ENCODE results near the gene MRPS23. TPM values are rescaled to one million over a fixed set of nuclear protein-coding genes. Genes with fewer than 3 reads are reported as not detected.

MRPS23 gene
- total and polyA plus RNA-seq, 2 of the 13 experiments (the other 11 are each of a cell fraction or from before 2014, with no cell fraction given) = 63.2 to 181 TPM

DNA sequence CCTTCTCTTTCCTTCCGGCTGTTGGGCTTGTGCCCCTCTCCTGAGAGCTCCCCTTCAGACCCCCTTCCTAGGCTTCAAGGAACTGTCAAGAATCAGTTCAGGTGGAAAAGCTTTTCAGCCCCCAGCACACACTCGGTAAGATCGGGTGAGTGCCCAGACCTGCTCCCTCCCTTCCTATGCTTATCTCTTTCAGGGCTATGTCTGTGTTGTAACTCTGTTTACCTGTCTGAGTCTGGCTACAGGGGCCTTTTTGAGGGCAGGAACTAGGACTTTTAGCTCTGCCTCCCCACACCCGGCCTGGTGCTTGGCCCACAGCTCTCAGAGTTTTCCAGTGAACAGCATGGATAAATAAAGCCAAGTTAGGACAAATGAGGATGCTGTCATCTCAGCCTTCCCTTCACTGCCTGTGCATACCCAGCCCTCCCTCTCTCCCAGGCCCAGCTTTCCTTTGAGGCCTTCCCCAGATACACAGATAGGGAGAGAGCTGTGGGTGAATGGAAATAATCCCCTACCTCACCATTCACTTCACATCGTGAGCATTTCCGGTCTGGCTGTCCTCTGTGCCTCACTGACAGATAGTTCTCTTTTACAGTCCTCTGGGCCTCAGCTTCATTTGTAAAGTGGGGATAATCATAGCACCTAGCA, 5.7 kb upstream of the MRPS23 start (continued):
- TF ChIP-seq ZZZ3 (CRISPR knock-in tag; IDR thresholded peaks at IDR 0.05; ENCODE audit: borderline replicate concordance) (peak; percentile 53; the same call in 1 of the 2 replicates), BRCA1 (CRISPR knock-in tag; IDR thresholded peaks at IDR 0.05) (no peak), SSRP1 (CRISPR knock-in tag; IDR thresholded peaks at IDR 0.05) (peak; percentile 75; the same call in 1 of the 2 replicates), DPF2 (CRISPR knock-in tag; IDR thresholded peaks at IDR 0.05; ENCODE audit: borderline replicate concordance, low read depth) (peak; percentile 86), NONO (IDR thresholded peaks at IDR 0.05) (no peak), NONO (CRISPR knock-in tag; conservative IDR thresholded peaks at IDR 0.05) (no peak), ARHGAP35 (CRISPR knock-in tag; IDR thresholded peaks at IDR 0.05; ENCODE audit: borderline replicate concordance) (no peak; the same call in 1 of the 2 replicates), ZNF839 (CRISPR knock-in tag; IDR thresholded peaks at IDR 0.05; ENCODE audit: borderline replicate concordance) (no peak), ZMAT3 (CRISPR knock-in tag; conservative IDR thresholded peaks at IDR 0.05) (0 out of 2 replicates have a peak, but pooled peaks have one; percentile 33), STAT5B (CRISPR knock-in tag; IDR thresholded peaks at IDR 0.05) (no peak), DMAP1 (CRISPR knock-in tag; IDR thresholded peaks at IDR 0.05) (0 out of 2 replicates have a peak, but pooled peaks have one; percentile 48), HOXA9 (CRISPR knock-in tag; IDR thresholded peaks at IDR 0.05; ENCODE audit: borderline replicate concordance) (no peak), RAD51 (IDR thresholded peaks at IDR 0.05; ENCODE audit: borderline replicate concordance) (no peak), ZNF530 (CRISPR knock-in tag; IDR thresholded peaks at IDR 0.05; ENCODE audit: low read depth) (no peak), ZFP37 (CRISPR knock-in tag; IDR thresholded peaks at IDR 0.05; ENCODE audit: borderline replicate concordance) (0 out of 2 replicates have a peak, but pooled peaks have one; percentile 47), NFIB (CRISPR knock-in tag; IDR thresholded peaks at IDR 0.05; ENCODE audit: borderline replicate concordance) (no peak), ZNF205 (CRISPR knock-in tag; IDR thresholded peaks at IDR 0.05) (peak; percentile 87; the same call in 1 of the 2 replicates), PRPF4 (IDR thresholded peaks at IDR 0.05; ENCODE audit: low read depth, low read length, poor library complexity, severe bottlenecking) (no peak)
- TF ChIP-seq, protein P1, sequence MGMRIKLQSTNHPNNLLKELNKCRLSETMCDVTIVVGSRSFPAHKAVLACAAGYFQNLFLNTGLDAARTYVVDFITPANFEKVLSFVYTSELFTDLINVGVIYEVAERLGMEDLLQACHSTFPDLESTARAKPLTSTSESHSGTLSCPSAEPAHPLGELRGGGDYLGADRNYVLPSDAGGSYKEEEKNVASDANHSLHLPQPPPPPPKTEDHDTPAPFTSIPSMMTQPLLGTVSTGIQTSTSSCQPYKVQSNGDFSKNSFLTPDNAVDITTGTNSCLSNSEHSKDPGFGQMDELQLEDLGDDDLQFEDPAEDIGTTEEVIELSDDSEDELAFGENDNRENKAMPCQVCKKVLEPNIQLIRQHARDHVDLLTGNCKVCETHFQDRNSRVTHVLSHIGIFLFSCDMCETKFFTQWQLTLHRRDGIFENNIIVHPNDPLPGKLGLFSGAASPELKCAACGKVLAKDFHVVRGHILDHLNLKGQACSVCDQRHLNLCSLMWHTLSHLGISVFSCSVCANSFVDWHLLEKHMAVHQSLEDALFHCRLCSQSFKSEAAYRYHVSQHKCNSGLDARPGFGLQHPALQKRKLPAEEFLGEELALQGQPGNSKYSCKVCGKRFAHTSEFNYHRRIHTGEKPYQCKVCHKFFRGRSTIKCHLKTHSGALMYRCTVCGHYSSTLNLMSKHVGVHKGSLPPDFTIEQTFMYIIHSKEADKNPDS (CRISPR knock-in tag; IDR thresholded peaks at IDR 0.05) = no peak
- TF ChIP-seq, protein P2, sequence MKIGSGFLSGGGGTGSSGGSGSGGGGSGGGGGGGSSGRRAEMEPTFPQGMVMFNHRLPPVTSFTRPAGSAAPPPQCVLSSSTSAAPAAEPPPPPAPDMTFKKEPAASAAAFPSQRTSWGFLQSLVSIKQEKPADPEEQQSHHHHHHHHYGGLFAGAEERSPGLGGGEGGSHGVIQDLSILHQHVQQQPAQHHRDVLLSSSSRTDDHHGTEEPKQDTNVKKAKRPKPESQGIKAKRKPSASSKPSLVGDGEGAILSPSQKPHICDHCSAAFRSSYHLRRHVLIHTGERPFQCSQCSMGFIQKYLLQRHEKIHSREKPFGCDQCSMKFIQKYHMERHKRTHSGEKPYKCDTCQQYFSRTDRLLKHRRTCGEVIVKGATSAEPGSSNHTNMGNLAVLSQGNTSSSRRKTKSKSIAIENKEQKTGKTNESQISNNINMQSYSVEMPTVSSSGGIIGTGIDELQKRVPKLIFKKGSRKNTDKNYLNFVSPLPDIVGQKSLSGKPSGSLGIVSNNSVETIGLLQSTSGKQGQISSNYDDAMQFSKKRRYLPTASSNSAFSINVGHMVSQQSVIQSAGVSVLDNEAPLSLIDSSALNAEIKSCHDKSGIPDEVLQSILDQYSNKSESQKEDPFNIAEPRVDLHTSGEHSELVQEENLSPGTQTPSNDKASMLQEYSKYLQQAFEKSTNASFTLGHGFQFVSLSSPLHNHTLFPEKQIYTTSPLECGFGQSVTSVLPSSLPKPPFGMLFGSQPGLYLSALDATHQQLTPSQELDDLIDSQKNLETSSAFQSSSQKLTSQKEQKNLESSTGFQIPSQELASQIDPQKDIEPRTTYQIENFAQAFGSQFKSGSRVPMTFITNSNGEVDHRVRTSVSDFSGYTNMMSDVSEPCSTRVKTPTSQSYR (CRISPR knock-in tag; IDR thresholded peaks at IDR 0.05; ENCODE audit: borderline replicate concordance) = no peak
- TF ChIP-seq, protein P3, sequence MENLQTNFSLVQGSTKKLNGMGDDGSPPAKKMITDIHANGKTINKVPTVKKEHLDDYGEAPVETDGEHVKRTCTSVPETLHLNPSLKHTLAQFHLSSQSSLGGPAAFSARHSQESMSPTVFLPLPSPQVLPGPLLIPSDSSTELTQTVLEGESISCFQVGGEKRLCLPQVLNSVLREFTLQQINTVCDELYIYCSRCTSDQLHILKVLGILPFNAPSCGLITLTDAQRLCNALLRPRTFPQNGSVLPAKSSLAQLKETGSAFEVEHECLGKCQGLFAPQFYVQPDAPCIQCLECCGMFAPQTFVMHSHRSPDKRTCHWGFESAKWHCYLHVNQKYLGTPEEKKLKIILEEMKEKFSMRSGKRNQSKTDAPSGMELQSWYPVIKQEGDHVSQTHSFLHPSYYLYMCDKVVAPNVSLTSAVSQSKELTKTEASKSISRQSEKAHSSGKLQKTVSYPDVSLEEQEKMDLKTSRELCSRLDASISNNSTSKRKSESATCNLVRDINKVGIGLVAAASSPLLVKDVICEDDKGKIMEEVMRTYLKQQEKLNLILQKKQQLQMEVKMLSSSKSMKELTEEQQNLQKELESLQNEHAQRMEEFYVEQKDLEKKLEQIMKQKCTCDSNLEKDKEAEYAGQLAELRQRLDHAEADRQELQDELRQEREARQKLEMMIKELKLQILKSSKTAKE (CRISPR knock-in tag; IDR thresholded peaks at IDR 0.05; ENCODE audit: borderline replicate concordance) = peak; percentile 98
- TF ChIP-seq, protein P4, sequence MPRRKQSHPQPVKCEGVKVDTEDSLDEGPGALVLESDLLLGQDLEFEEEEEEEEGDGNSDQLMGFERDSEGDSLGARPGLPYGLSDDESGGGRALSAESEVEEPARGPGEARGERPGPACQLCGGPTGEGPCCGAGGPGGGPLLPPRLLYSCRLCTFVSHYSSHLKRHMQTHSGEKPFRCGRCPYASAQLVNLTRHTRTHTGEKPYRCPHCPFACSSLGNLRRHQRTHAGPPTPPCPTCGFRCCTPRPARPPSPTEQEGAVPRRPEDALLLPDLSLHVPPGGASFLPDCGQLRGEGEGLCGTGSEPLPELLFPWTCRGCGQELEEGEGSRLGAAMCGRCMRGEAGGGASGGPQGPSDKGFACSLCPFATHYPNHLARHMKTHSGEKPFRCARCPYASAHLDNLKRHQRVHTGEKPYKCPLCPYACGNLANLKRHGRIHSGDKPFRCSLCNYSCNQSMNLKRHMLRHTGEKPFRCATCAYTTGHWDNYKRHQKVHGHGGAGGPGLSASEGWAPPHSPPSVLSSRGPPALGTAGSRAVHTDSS (CRISPR knock-in tag; conservative IDR thresholded peaks at IDR 0.05) = no peak

All from HepG2 (cell line).